CD4-positive, alpha-beta memory T cell (primary cell): ENCODE measurements around the gene LSG1. TPM values are rescaled to one million over a fixed set of nuclear protein-coding genes. Genes with fewer than 3 reads are reported as not detected.

Source experiments
- CTCF ChIA-PET: fragments of 350-600 bp; sonication (Branson Sonifier 250); formaldehyde crosslinking; loops from one replicate; lab custom pipeline; 2021; ENCODE audit warnings: inconsistent platforms; ENCODE audit not compliant: partially characterized antibody; lab: Charles Lee
- POLR2A ChIA-PET: fragments of 350-600 bp; sonication (Branson Sonifier 250); formaldehyde crosslinking; loops from one replicate; lab custom pipeline; 2021; ENCODE audit not compliant: partially characterized antibody; lab: Charles Lee
- DNase-seq, 5 donors: peaks; one replicate each; pipeline versions ENCODE4 v3.0.0 to v3.0.0-alpha.2; 2020 to 2022; ENCODE audit warnings: mixed read lengths in 1 of 5
- H3K27ac ChIP-seq: one replicate; pipeline ENCODE4 v1.7.0; 2013; ENCODE audit warnings: low read depth, low read length
- H3K27me3 ChIP-seq: 2 replicates; pipeline ENCODE4 v1.7.0; 2013; ENCODE audit warnings: mild to moderate bottlenecking, low read length, moderate library complexity; ENCODE audit not compliant: insufficient read depth
- H3K36me3 ChIP-seq: 2 replicates; pipeline ENCODE4 v1.7.0; 2013; ENCODE audit warnings: mild to moderate bottlenecking, low read length, moderate library complexity; ENCODE audit not compliant: insufficient read depth
- H3K4me1 ChIP-seq: 2 replicates; pipeline ENCODE4 v1.7.0; 2013; ENCODE audit warnings: mild to moderate bottlenecking, low read length, moderate library complexity; ENCODE audit not compliant: insufficient read depth
- H3K4me3 ChIP-seq, 2 donors: one replicate each; pipeline ENCODE4 v1.7.0; 2013; ENCODE audit warnings: low read length in 2 of 2, mild to moderate bottlenecking in 1 of 2
- H3K9me3 ChIP-seq, 2 donors: one replicate each; pipeline ENCODE4 v1.7.0; 2013; ENCODE audit warnings: low read length in 2 of 2, control low read depth in 1 of 2; ENCODE audit not compliant: control insufficient read depth in 1 of 2
- H3K27ac Mint-ChIP-seq, 7 donors: one replicate each; pipeline ENCODE4 v1.8.0; 2020 to 2021; ENCODE audit warnings: mixed read lengths in 7 of 7, mild to moderate bottlenecking in 6 of 7, inconsistent platforms in 3 of 7, moderate library complexity in 3 of 7
- H3K27me3 Mint-ChIP-seq, 2 donors: one replicate each; pipeline ENCODE4 v1.8.0; 2020 to 2021; ENCODE audit warnings: mixed read lengths in 2 of 2
- H3K36me3 Mint-ChIP-seq, 2 donors: one replicate each; pipeline ENCODE4 v1.8.0; 2020 to 2021; ENCODE audit warnings: mixed read lengths in 2 of 2, inconsistent platforms in 1 of 2, mild to moderate bottlenecking in 1 of 2
- H3K4me1 Mint-ChIP-seq, 4 donors: one replicate each; pipeline ENCODE4 v1.8.0; 2020 to 2021; ENCODE audit warnings: mixed read lengths in 4 of 4, mild to moderate bottlenecking in 1 of 4
- H3K4me3 Mint-ChIP-seq, 8 donors: one replicate each; pipeline ENCODE4 v1.8.0; 2020 to 2021; ENCODE audit warnings: mixed read lengths in 8 of 8, mild to moderate bottlenecking in 7 of 8, moderate library complexity in 6 of 8, inconsistent platforms in 3 of 8
- H3K9me3 Mint-ChIP-seq, 8 donors: one replicate each; pipeline ENCODE4 v1.8.0; 2020 to 2021; ENCODE audit warnings: mixed read lengths in 8 of 8, mild to moderate bottlenecking in 5 of 8, inconsistent platforms in 3 of 8, moderate library complexity in 1 of 8
- intact Hi-C: fragments of 100-400 bp; cut with micrococcal nuclease; formaldehyde crosslinking; loops from one replicate; pipeline ENCODE4 v1.15.1; 2023
- polyA plus RNA-seq, 2 donors: library from polyadenylated mRNA; unstranded; fragments of 300-500 nt; fragmentation: Illumina TruSeq; gene quantifications; one replicate each; pipeline ENCODE4 v1.2.3, GENCODE V29; 2021
- total RNA-seq, 2 experiments: library from RNA; stranded (reverse); gene quantifications; one replicate each; pipeline ENCODE4 v1.2.3, GENCODE V29; 2021

Gene LSG1
- total and polyA plus RNA-seq, 4 experiments from 2014 or later = 9.6 to 49.5 (median 42.3) TPM

DNA sequence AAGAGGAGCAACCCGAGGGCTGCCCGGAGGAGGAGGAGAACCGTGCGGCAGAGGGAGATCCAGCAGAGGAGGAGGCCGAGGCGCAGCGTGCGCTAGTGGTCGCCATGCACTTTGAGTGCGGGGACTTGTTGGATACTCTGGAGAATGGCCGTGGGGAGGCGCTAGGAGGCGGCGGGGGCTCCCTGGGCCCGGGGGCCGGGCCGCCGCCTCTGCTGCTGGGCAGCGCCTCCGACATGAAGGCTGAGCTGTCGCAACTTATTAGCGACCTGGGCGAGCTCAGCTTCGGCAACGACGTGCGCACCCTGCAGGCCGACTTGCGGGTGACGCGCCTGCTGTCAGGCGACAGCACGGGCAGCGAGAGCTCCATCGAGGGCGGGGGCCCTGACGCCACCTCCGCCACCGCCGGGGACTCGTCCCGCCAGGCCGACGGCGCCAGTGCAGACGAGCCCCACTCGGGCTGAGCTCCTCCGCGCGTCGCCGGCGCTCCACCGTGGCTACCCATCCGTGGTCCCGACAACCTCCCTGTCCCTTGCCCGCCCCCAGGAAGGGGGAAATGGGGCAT lies 15.7 kb upstream of the LSG1 start:
- Histone ChIP-seq H3K4me1 (peaks cover 45% of the 10 kb centered on the region), H3K9me3 (no peaks in the 10 kb centered on the region), H3K27ac (peak overlapping the region; percentile 44), H3K27me3 (no peaks in the 10 kb centered on the region), H3K4me3 (peak overlapping the region; percentile 45 to 58), H3K36me3 (no peaks in the 10 kb centered on the region)
- peak; percentile 60 to 77 (median 70) for DNase-seq
- Mint-ChIP-seq H3K4me1 (peaks cover 22 to 54% (median 39%) of the 10 kb centered on the region in 4 donors), H3K9me3 (no peaks in the 10 kb centered on the region), H3K27ac (peak overlapping the region in 6 of 7 donors; percentile 41 to 94 (median 81)), H3K36me3 (peaks cover 0 to 5% of the 10 kb centered on the region in 2 donors), H3K27me3 (no peaks in the 10 kb centered on the region), H3K4me3 (peak overlapping the region; percentile 90 to 98 (median 94))
- intact Hi-C loops = loop anchor here (5.0 kb wide), 1 partner anchor 840 kb away; no protein-coding TSS in a partner anchor
- POLR2A ChIA-PET = interaction anchor here (0.9 to 8.1 kb wide), 16 partner anchors 8 to 862 kb away, joined by 3 to 262 read pairs (median 9); partner anchors contain the start of genes LSG1, PPP1R2 and XXYLT1
- CTCF ChIA-PET = interaction anchor here (0.7 to 9.0 kb wide), 26 partner anchors 9 to 587 kb away, joined by 3 to 281 read pairs (median 4); partner anchors contain the start of genes LSG1 and XXYLT1

GRCh38 chr3:194686816-194687637 lies 15.0 kb upstream of the LSG1 start:
- CTCF ChIA-PET = interaction anchor here (0.7 to 9.0 kb wide), 26 partner anchors 10 to 587 kb away, joined by 3 to 281 read pairs (median 4); partner anchors contain the start of genes LSG1 and XXYLT1
- peak overlapping the region; percentile 44 for H3K27ac ChIP-seq
- H3K4me3 Mint-ChIP-seq = peak overlapping the region; percentile 90 to 98 (median 94)

GRCh38 chr3:194686414-194686815 lies 14.4 kb upstream of the LSG1 start:
- Histone ChIP-seq H3K36me3 (no peaks in the 10 kb centered on the region), H3K4me3 (peak overlapping the region; percentile 48 to 58), H3K4me1 (peaks cover 51% of the 10 kb centered on the region), H3K27ac (no peak overlapping the region), H3K9me3 (no peaks in the 10 kb centered on the region), H3K27me3 (no peaks in the 10 kb centered on the region)
- POLR2A ChIA-PET = interaction anchor here (0.7 to 8.1 kb wide), 19 partner anchors 10 to 864 kb away, joined by 3 to 262 read pairs (median 11); partner anchors contain the start of genes LSG1, PPP1R2, TMEM44 and XXYLT1
- Mint-ChIP-seq H3K9me3 (no peaks in the 10 kb centered on the region), H3K4me3 (peak overlapping the region; percentile 90 to 98 (median 96)), H3K27me3 (no peaks in the 10 kb centered on the region), H3K27ac (peak overlapping the region; percentile 16 to 92 (median 88)), H3K4me1 (peaks cover 25 to 59% (median 44%) of the 10 kb centered on the region in 4 donors), H3K36me3 (peaks cover 0 to 5% of the 10 kb centered on the region in 2 donors)
- CTCF ChIA-PET = interaction anchor here (0.8 to 9.0 kb wide), 11 partner anchors 16 to 588 kb away, joined by 3 to 281 read pairs (median 8); partner anchors contain the start of genes LSG1 and XXYLT1
- peak in 2 of 5 donors; percentile 13 to 14 for DNase-seq
- intact Hi-C loops = loop anchor here (5.0 kb wide), 1 partner anchor 841 kb away; no protein-coding TSS in a partner anchor

More at GRCh38 chr3:194686816-194687637, 15.0 kb upstream of the LSG1 start:
- no peaks in the 10 kb centered on the region for H3K27me3 ChIP-seq
- intact Hi-C loops = loop anchor here (5.0 kb wide), 1 partner anchor 840 kb away; no protein-coding TSS in a partner anchor
- Mint-ChIP-seq H3K36me3 (peaks cover 0 to 5% of the 10 kb centered on the region in 2 donors), H3K9me3 (no peaks in the 10 kb centered on the region), H3K27ac (peak overlapping the region in 5 of 7 donors; percentile 47 to 94 (median 90)), H3K27me3 (no peaks in the 10 kb centered on the region), H3K4me1 (peaks cover 25 to 59% (median 44%) of the 10 kb centered on the region in 4 donors)
- no peaks in the 10 kb centered on the region for H3K36me3 ChIP-seq
- POLR2A ChIA-PET = interaction anchor here (0.7 to 8.1 kb wide), 24 partner anchors 9 to 863 kb away, joined by 3 to 262 read pairs (median 6); partner anchors contain the start of genes LSG1, PPP1R2, TMEM44 and XXYLT1
- peak; percentile 31 to 47 (median 41) for DNase-seq
- peak overlapping the region; percentile 45 to 58 for H3K4me3 ChIP-seq
- peaks cover 51% of the 10 kb centered on the region for H3K4me1 ChIP-seq
- no peaks in the 10 kb centered on the region for H3K9me3 ChIP-seq

GRCh38 chr3:194685718-194686413 lies 13.9 kb upstream of the LSG1 start, which contains the start of gene FAM43A:
Gene FAM43A (plus strand): TSS chr3:194685883. CDS start chr3:194686827, 944 bp downstream.
- peak; percentile 62 to 73 (median 70) for DNase-seq
- intact Hi-C loops = loop anchor here (1.0 to 5.0 kb wide), 3 partner anchors 14 to 841 kb away; partner anchors contain the start of gene LSG1
- Histone ChIP-seq H3K36me3 (no peaks in the 10 kb centered on the region), H3K9me3 (no peaks in the 10 kb centered on the region), H3K4me3 (peak within 1 kb of the TSS; percentile 48 to 58), H3K27me3 (no peaks in the 10 kb centered on the region), H3K27ac (peak within 1 kb of the TSS; percentile 40), H3K4me1 (peaks cover 51% of the 10 kb centered on the region)
- no peaks in the 10 kb centered on the region for H3K27me3 Mint-ChIP-seq
- H3K4me3 Mint-ChIP-seq = peak within 1 kb of the TSS; percentile 90 to 98 (median 96)
- H3K4me1 Mint-ChIP-seq = peaks cover 25 to 59% (median 44%) of the 10 kb centered on the region in 4 donors
- peaks cover 0 to 5% of the 10 kb centered on the region in 2 donors for H3K36me3 Mint-ChIP-seq
- H3K27ac Mint-ChIP-seq = peak within 1 kb of the TSS; percentile 68 to 92 (median 90)
- ChIA-PET POLR2A (interaction anchor here (0.9 to 8.1 kb wide), 16 partner anchors 10 to 857 kb away, joined by 3 to 262 read pairs (median 12); partner anchors contain the start of genes LSG1, PPP1R2, TMEM44 and XXYLT1), CTCF (interaction anchor here (0.6 to 9.0 kb wide), 9 partner anchors 15 to 589 kb away, joined by 3 to 281 read pairs (median 7); partner anchors contain the start of genes LSG1 and XXYLT1)
- H3K9me3 Mint-ChIP-seq = no peaks in the 10 kb centered on the region

DNA sequence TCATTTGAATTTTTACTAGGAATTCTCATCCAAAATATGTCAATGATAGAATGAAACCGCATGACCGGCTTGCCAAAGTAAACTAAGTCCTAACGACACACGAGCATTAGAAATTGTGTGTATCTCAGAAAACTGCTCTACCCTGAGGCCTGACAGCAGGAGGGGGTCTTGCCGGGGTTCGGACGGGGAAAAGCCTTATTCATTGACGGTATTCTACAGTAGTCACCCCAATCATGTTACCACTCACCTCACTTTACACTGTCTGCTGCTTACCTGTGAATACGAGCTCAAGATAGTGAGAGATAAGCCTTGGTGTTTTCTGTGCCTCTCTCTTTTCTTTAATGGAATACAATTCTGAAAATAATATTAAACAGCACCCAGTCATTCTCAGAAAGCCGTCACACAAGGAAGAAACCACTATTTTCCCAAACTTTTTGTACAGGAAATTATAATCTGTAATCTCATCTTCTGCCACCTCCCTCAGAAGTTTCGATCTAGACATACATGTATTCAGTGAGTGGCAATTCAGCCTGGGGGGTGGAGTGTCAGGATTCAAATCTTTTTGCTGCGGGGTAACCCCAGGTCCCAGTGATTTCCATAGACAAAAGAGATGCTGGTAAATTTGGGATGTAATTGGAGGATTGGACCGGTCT lies 13.2 kb upstream of the LSG1 start:
- Histone ChIP-seq H3K4me3 (peak overlapping the region; percentile 39 to 58), H3K27me3 (no peaks in the 10 kb centered on the region), H3K27ac (peak overlapping the region; percentile 40), H3K4me1 (peaks cover 51% of the 10 kb centered on the region), H3K9me3 (no peaks in the 10 kb centered on the region), H3K36me3 (no peaks in the 10 kb centered on the region)
- peak overlapping the region; percentile 85 to 98 (median 94) for H3K4me3 Mint-ChIP-seq
- peak in 2 of 5 donors; percentile 11 to 38 for DNase-seq
- intact Hi-C loops = loop anchor here (1.0 to 5.0 kb wide), 3 partner anchors 13 to 842 kb away; partner anchors contain the start of gene LSG1
- POLR2A ChIA-PET = interaction anchor here (0.9 to 8.1 kb wide), 10 partner anchors 11 to 858 kb away, joined by 3 to 262 read pairs (median 13); partner anchors contain the start of genes LSG1, PPP1R2 and XXYLT1
- H3K36me3 Mint-ChIP-seq = peaks cover 0 to 5% of the 10 kb centered on the region in 2 donors
- CTCF ChIA-PET = interaction anchor here (0.6 to 9.0 kb wide), 4 partner anchors 14 to 586 kb away, joined by 3 to 281 read pairs (median 4); partner anchors contain the start of genes LSG1 and XXYLT1
- H3K27me3 Mint-ChIP-seq = no peaks in the 10 kb centered on the region
- H3K4me1 Mint-ChIP-seq = peaks cover 25 to 59% (median 44%) of the 10 kb centered on the region in 4 donors
- H3K27ac Mint-ChIP-seq = peak overlapping the region; percentile 49 to 91 (median 82)
- no peaks in the 10 kb centered on the region for H3K9me3 Mint-ChIP-seq
